Stimulated activated naive CD4-positive, alpha-beta T cell treated with Interleukin-2 at 50 U/mL for 16 hours (primary cell): ENCODE results near the gene NET1.

Experiments used
- DNase-seq: peaks from one replicate; lab custom pipeline; 2025; lab: John Stamatoyannopoulos, UW

NET1 gene

GRCh38 chr10:5485948-5486852, 73.8 kb downstream of the NET1 start:
- no peak for DNase-seq

DNA sequence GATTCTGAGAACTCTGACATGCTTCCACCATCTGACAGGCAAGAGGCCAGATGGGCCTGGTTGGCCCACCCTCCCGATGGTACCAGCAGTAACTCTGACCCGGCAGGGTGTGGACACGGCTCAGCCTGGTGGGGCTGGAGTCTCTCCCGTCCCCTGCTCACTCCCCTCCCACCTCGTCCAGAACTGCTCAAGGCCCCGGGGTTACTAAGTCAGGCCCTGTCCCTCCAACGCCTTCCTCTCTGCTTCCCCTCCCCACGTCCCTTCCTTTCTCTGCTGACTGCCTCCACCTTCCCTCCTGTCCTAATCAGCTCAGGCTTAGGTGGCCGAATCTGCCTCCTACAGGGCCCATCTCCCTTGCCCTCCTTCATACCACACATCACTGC, 74.5 kb downstream of the NET1 start:
- no peak for DNase-seq

DNA sequence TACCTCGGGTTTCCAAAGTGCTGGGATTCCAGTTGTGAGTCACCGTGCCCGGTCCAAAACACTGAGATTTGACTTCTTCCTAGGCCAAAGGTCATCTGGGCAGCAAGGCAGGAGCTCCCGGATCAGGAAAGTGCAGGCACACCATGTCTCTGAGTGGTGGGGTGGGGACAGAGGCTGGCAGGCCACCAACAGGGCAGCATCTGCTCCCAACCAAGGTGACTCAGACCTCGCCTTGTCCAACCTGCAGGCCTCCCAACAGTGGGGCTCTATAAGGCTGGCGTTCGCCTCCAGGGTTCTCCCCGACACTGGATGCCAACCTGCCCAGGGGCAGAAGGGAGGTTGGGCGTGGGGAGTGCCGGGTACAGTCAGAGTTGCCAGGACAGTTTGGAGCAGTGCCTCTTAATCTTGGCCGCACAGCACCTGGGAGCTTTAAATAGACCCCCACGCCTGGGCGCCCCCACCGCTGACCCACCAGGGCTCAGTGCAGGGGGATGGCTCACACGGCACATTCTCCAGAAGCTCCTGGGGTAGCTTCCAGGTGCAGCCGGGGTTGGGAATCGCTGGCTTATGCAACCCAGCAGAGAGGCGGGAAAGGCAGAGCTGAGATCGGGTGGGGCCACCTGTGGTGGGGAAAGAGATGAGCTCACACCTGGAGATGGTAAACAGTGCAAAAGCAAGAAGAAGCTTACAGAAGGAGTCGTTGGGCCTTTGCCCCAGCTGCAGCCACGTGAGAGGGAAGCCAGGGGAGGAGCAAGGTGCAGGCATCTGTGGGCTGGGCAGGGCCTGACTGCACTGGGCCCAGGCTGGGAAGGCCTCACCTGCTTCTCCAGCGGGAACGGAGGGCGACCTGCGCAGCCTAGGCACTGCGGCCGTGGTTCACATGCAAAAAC, 76.2 kb downstream of the NET1 start:
- DNase-seq = no peak

DNA sequence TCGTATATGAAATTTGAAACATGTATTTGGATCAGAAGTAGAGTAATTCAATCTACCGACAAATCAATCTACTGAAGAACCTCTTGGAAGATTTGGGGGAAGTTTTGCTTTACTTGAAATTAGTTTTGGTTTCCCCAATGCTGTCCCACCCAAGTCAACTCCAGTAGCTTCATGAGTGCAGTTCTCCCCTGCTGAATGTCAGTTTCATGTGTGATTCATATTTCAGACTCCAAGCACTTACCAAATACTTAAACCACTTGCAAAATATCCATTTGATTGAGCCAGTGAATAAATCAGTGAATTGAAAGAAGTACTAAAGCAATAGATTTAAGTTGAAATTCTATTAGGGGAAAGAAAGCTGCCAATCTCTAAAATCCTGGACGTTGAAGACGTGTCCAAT, 77.7 kb downstream of the NET1 start:
- DNase-seq = no peak

GRCh38 chr10:5490698-5491464, 78.5 kb downstream of the NET1 start:
- DNase-seq = no peak

- DNase-seq = no peak
Measured at GRCh38 chr10:5491477-5491876, 79.1 kb downstream of the NET1 start.

GRCh38 chr10:5492322-5492855, 80.0 kb downstream of the NET1 start:
- DNase-seq = no peak

GRCh38 chr10:5492929-5493576, 80.7 kb downstream of the NET1 start:
- no peak for DNase-seq

- DNase-seq = no peak
Measured at GRCh38 chr10:5493691-5494090, 81.3 kb downstream of the NET1 start.

- no peak for DNase-seq
Measured at GRCh38 chr10:5494611-5495010, 82.3 kb downstream of the NET1 start.

GRCh38 chr10:5496261-5497250, 84.2 kb downstream of the NET1 start:
- DNase-seq = no peak

DNA sequence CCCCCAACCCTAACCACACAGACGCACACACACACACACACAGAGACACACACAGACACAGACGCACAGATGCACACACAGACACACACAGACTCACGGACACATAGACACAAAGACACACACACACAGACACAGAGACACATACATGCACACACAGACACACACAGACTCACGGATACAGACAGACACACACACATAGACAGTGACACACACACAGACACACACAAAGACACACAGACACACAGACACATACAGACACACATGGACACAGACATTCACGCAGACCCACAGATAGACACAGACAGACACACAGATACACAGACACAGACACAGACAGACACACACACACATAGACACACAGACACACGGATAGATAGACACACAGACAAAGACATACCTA, 84.9 kb downstream of the NET1 start:
- no peak for DNase-seq

DNA sequence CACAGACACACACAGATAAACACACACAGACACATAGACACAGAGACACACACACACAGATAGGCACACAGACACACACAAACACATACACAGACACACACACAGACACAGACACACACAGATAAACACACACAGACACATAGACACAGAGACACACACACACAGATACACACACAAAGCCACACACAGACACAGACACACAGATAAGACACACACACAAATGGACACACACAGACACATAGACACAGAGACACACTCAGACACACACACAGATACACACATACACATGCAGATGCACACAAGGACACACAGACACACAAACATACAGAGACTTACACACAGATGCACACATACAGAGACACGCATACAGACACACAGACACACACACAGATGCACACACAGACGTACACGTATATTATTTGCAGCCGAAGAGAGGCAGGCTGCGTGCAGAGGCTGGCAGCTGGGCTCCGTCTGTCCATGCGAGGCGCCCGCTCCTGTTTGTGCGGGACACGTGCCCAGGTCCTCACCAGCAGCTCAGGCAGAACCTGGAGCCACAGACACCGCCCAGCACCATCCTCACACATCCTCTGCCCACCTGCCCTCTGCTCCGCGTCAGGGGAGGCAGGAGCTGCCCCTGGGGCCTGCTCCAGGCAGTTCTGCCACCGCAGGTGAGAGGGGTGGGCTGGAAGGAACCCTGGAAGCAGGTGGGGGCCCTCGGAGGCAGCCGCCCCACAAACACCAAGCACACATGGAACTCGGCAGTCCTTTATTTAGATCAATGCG, 85.8 kb downstream of the NET1 start:
- no peak for DNase-seq

DNA sequence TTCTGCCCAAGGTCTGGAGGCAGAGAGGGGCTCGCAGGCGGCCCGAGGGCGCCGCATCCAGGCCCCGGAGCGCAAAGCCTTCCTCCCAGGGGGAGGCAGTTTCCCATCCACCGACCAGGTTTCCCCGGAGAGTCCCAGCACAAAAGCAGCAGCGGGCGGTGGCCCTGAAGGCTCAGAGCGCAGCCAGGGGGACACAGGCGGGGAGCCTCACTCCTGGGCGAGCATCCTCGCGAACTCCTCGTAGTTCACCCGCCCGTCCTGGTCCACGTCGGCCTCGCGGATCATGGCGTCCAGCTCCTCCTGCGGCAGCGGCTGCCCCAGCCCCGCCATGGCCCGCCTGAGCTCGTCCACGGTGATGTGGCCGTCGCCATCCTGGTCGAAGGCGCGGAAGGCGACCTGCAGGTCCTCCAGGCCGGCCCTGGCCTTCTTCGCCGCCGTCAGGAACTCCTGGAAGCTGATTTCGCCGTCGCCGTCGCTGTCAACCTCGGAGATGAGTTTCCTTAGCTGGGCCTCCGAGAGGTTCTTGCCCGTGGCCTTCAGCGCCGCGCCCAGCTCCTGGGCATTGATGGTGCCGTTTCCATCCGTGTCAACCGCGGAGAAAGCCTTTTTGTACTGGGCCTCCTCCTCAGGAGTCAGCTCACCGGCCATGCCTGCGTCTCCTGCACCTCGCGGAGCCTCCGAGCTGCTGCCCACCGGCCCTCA, 86.6 kb downstream of the NET1 start:
- DNase-seq = no peak

DNA sequence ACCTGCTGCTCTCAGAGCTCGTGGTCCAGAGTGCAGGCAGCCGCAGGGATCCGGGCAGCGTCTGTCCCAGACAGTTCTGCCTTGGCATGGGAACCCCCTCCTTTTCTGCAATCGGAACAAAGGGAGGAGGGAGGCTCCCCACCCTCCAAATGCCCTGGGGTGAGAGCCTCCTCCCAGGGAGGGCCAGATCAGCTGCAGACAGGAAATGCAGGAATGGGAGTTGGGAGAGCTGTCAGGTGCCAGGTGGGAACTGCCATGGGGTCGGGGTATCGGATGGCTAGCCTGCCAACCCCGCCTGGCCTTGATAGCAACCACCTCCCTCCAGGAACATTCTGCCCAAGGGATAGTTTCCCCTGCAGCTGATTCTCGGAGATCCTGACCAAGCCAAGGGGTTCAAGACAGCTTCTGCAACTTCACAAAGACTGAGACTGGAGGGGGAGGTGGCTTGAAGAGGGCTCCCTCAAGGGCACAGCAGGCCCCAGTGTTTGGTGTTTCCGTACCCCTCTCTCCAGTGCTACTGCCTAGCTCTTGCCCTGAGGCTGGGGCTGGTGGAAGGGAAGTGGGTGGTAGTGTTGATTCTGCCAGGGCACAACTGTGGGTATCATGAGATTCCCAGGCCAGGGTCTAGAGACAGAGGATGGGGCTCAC, 87.3 kb downstream of the NET1 start, which contains the start of gene CALML5:
TSS of gene CALML5 (minus strand) at position 78 of the 648 bp plus-strand sequence. CDS start 132 bp downstream, outside the sequence.
- DNase-seq = no peak

DNA sequence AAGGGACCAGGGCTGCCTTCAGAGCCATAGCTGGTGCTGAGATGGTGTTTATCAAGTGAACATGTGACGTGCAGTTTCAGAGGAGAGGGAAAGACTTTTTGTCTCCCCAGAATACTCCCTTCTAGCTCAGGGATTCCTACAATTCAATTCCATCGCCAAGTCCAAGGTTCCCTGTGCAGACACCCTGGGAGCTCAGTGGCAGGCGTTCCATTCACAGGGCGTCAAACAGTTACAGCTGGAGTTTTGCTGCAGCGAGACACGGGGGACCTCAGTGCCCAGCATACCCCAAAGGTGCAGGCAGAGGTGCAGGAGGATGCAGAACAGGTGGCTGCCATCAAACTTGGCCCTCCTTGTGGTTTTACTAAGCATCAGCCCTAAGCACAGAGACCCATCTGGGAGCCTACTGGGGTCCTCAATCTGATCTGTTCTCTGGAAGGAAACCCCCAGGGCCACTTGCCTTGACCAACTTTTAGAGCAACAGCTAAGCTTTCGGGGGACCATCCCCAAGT, 87.9 kb downstream of the NET1 start:
- no peak for DNase-seq

GRCh38 chr10:5500910-5501309, 88.6 kb downstream of the NET1 start:
- no peak for DNase-seq

DNA sequence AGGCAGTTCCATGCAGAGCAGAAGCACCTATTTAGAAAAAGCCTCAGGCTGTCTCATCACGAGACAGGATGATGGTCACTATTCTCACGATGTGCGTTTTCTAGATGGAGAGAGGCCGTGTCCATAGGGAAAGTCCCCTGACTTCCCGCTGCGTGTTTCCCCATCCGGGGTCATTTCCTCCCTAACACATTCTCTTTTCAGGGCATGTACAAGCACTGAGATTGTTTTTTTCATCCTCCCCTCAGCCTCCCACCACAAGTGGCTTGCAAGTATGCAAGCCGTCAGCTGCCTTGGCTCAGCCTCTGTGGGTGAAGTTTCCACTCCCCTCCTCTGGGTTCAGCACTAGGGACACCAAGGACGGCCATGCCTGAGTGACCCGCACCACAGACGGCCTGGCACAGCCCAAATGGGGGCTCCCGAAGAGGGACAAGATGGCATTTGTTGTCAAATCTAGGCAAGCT, 89.7 kb downstream of the NET1 start:
- no peak for DNase-seq
